C4-2B (cell line): ENCODE results near the gene LRRC3.

Experiments used
- ZFX ChIP-seq: fragments of 450-650 bp; IDR thresholded peaks from 2 replicates; pipeline ENCODE4 v1.6.1; 2017
- TF ChIP-seq, protein P1 (sequence below): fragments of 450-650 bp; conservative IDR thresholded peaks from 2 replicates; pipeline ENCODE4 v1.5.1; 2017; ENCODE audit warnings: mild to moderate bottlenecking

DNA sequence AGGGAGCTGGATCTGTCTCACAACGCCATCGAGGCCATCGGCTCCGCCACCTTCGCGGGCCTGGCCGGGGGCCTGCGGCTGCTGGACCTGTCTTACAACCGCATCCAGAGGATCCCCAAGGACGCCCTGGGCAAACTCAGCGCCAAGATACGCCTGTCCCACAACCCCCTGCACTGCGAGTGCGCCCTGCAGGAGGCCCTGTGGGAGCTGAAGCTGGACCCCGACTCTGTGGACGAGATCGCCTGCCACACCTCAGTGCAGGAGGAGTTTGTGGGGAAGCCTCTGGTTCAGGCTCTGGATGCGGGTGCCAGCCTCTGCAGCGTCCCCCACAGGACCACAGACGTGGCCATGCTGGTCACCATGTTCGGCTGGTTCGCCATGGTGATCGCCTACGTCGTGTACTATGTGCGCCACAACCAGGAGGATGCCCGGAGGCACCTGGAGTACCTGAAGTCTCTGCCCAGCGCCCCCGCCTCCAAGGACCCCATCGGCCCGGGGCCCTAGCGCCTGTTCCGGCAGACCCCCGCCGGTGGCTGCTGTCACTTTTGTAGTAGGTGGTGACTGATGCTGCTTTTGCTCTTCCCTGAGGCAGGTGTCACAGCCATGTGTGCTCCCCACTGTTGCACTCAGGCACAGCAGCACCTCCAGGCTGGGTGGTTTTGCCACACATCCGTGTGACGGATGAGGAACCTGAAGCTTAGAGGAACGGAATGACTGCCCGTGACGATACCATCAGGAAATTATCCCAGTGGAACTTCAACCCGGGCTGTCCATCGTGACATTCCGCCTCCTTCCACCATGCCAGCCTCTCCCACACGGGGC is 1.8 kb downstream of the LRRC3 start:
- TF ChIP-seq, protein P1, sequence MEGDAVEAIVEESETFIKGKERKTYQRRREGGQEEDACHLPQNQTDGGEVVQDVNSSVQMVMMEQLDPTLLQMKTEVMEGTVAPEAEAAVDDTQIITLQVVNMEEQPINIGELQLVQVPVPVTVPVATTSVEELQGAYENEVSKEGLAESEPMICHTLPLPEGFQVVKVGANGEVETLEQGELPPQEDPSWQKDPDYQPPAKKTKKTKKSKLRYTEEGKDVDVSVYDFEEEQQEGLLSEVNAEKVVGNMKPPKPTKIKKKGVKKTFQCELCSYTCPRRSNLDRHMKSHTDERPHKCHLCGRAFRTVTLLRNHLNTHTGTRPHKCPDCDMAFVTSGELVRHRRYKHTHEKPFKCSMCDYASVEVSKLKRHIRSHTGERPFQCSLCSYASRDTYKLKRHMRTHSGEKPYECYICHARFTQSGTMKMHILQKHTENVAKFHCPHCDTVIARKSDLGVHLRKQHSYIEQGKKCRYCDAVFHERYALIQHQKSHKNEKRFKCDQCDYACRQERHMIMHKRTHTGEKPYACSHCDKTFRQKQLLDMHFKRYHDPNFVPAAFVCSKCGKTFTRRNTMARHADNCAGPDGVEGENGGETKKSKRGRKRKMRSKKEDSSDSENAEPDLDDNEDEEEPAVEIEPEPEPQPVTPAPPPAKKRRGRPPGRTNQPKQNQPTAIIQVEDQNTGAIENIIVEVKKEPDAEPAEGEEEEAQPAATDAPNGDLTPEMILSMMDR: no peak
- TF ChIP-seq ZFX: no peak
